SK-N-SH treated with all-trans-retinoic acid at 6 μM for 48 hours (cell line): ENCODE measurements around the gene ARHGEF7.

Experiments used
- CSDC2 ChIP-seq: fragments of 250-450 bp; sonication (Bioruptor Pico); IDR thresholded peaks from 2 replicates; pipeline ENCODE4 v1.5.0; 2020; ENCODE audit warnings: mild to moderate bottlenecking, moderate library complexity
- GLIS3 ChIP-seq: fragments of 250-450 bp; sonication (Bioruptor Pico); IDR thresholded peaks from 2 replicates; pipeline ENCODE4 v1.5.0; 2020; ENCODE audit warnings: mild to moderate bottlenecking, moderate library complexity
- ISL1 ChIP-seq: fragments of 250-450 bp; sonication (Bioruptor Pico); IDR thresholded peaks from 2 replicates; pipeline ENCODE4 v2.1.2; 2022; ENCODE audit warnings: mild to moderate bottlenecking, moderate library complexity
- RARB ChIP-seq: fragments of 250-450 bp; sonication (Bioruptor Pico); IDR thresholded peaks from 2 replicates; pipeline ENCODE4 v1.8.0; 2021; ENCODE audit warnings: mild to moderate bottlenecking, moderate library complexity
- TCF4 ChIP-seq: fragments of 250-450 bp; sonication (Bioruptor Pico); IDR thresholded peaks from 2 replicates; pipeline ENCODE4 v1.8.0; 2021; ENCODE audit warnings: mild to moderate bottlenecking, moderate library complexity, borderline replicate concordance
- ZFP3 ChIP-seq: fragments of 250-450 bp; sonication (Bioruptor Pico); IDR thresholded peaks from 2 replicates; pipeline ENCODE4 v1.5.0; 2020; ENCODE audit warnings: mild to moderate bottlenecking, moderate library complexity
- ZNF70 ChIP-seq: fragments of 450-650 bp; formaldehyde crosslinking; IDR thresholded peaks from 2 replicates; pipeline ENCODE4 v1.5.0; 2020; ENCODE audit warnings: mild to moderate bottlenecking, moderate library complexity
- ZNF8 ChIP-seq: fragments of 450-650 bp; formaldehyde crosslinking; IDR thresholded peaks from 2 replicates; pipeline ENCODE4 v1.5.0; 2020; ENCODE audit warnings: mild to moderate bottlenecking, moderate library complexity
- TF ChIP-seq, protein P1 (sequence below): fragments of 250-450 bp; sonication (Bioruptor Pico); IDR thresholded peaks from 2 replicates; pipeline ENCODE4 v1.8.0; 2021; ENCODE audit warnings: low read depth, mild to moderate bottlenecking, moderate library complexity, borderline replicate concordance
- TF ChIP-seq, protein P2 (sequence below): fragments of 250-450 bp; sonication (Bioruptor Pico); IDR thresholded peaks from 2 replicates; pipeline ENCODE4 v1.8.0; 2020; ENCODE audit warnings: mild to moderate bottlenecking, moderate library complexity, borderline replicate concordance
- TF ChIP-seq, protein P3 (sequence below): fragments of 250-450 bp; sonication (Bioruptor Pico); IDR thresholded peaks from 2 replicates; pipeline ENCODE4 v1.5.1; 2020; ENCODE audit warnings: low read depth, mild to moderate bottlenecking, moderate library complexity

DNA sequence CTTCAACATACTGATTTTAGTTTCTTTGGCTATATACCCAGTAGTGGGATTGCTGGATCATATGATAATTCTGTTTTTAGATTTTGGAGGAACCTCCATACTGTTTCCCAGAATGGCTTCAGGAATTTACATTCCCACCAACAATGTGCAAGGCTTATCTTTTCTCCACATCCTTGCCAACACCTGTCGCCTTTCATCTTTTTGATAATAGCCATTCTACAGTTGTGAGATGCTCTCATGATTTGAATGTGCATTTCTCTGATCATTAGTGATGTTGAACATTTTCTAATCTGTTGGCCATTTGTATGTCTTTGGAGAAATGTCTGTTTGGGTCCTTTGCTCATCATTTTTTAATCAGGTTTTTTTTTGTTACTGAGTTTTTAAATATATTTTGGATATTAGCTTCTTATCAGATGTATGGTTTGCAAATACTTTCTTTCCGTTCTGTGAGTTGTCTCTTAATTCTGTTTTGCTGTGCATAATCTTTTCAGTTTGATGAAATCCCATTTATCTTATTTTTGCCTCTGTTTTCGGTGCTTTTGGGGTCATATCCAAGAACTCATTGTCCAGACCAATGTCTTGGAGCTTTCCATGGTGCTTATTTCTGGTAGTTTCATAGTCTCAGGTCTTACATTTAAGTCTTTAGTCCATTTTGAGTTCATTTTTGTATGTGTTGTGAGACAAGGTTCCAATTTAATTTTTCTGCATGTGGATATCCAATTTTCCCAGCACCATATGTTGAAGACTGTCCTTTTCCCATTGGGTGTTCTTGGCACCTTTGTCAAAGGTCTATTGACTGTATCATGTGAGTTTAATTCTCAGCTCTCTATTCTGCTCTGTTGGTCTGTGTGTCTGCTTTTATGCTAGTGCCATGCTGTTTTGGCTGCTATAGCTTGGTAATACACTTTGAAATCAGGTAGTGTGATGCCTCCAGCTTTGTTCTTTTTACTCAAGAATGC, 44.5 kb downstream of the ARHGEF7 start:
- TF ChIP-seq CSDC2 (CRISPR knock-in tag) (no peak), ISL1 (no peak), RARB (CRISPR knock-in tag) (no peak), ZNF8 (no peak), ZFP3 (CRISPR knock-in tag) (no peak), GLIS3 (CRISPR knock-in tag) (no peak), ZNF70 (CRISPR knock-in tag) (no peak), TCF4 (CRISPR knock-in tag) (no peak)
- TF ChIP-seq, protein P1, sequence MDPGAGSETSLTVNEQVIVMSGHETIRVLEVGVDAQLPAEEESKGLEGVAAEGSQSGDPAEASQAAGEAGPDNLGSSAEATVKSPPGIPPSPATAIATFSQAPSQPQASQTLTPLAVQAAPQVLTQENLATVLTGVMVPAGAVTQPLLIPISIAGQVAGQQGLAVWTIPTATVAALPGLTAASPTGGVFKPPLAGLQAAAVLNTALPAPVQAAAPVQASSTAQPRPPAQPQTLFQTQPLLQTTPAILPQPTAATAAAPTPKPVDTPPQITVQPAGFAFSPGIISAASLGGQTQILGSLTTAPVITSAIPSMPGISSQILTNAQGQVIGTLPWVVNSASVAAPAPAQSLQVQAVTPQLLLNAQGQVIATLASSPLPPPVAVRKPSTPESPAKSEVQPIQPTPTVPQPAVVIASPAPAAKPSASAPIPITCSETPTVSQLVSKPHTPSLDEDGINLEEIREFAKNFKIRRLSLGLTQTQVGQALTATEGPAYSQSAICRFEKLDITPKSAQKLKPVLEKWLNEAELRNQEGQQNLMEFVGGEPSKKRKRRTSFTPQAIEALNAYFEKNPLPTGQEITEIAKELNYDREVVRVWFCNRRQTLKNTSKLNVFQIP (CRISPR knock-in tag), result no peak
- TF ChIP-seq, protein P2, sequence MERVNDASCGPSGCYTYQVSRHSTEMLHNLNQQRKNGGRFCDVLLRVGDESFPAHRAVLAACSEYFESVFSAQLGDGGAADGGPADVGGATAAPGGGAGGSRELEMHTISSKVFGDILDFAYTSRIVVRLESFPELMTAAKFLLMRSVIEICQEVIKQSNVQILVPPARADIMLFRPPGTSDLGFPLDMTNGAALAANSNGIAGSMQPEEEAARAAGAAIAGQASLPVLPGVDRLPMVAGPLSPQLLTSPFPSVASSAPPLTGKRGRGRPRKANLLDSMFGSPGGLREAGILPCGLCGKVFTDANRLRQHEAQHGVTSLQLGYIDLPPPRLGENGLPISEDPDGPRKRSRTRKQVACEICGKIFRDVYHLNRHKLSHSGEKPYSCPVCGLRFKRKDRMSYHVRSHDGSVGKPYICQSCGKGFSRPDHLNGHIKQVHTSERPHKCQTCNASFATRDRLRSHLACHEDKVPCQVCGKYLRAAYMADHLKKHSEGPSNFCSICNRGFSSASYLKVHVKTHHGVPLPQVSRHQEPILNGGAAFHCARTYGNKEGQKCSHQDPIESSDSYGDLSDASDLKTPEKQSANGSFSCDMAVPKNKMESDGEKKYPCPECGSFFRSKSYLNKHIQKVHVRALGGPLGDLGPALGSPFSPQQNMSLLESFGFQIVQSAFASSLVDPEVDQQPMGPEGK, result no peak
- TF ChIP-seq, protein P3, sequence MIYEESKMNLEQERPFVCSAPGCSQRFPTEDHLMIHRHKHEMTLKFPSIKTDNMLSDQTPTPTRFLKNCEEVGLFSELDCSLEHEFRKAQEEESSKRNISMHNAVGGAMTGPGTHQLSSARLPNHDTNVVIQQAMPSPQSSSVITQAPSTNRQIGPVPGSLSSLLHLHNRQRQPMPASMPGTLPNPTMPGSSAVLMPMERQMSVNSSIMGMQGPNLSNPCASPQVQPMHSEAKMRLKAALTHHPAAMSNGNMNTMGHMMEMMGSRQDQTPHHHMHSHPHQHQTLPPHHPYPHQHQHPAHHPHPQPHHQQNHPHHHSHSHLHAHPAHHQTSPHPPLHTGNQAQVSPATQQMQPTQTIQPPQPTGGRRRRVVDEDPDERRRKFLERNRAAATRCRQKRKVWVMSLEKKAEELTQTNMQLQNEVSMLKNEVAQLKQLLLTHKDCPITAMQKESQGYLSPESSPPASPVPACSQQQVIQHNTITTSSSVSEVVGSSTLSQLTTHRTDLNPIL, result no peak
